HCT116 (cell line): ENCODE results near the gene CD200.

ENCODE experiments used
- POLR2A ChIP-seq: IDR thresholded peaks from 2 replicates; pipeline ENCODE4 v1.7.0; 2011; ENCODE audit warnings: borderline replicate concordance; ENCODE audit not compliant: insufficient read depth, insufficient read length; ENCODE audit errors: extremely low read depth
- POLR2AphosphoS5 ChIP-seq: IDR thresholded peaks from 2 replicates; pipeline ENCODE4 v1.6.1; 2011; ENCODE audit warnings: mild to moderate bottlenecking, low read depth, low read length, moderate library complexity

DNA sequence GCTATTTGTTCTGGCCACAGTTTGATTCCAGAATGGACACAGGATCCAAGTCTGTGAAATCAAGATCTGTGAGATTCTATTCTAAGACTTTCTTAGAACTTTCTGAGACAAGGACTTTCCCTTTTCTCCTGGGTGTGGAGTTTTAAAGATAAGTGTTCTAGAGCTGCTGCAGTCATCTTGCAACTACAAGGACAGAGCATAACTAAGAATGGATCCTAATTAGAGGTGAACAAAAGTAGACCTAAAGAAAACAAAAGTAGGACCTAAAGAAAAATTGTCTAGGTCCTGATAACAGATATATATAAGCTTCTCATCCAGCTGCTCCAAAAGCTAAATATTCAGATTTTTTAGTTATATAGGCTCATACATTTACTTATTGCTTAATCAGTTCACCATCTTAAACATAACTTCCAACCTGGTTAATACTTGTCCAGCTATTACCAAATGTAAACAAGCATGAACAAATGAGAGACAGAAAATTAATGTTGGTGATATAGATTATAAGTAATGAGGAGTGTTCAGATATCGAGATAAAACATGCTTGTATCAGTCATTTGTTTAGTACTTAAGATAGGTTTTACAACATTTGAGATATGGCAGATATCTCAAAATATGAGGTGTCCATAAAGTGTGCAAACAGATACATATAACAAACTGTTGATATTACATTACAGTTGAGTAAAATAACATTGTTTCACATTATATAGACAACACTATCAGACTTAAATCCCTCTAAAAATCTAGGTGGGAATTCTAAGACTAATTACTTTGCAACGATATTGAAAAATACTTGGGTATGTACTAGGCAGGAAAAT, 75.1 kb downstream of the CD200 start:
- TF ChIP-seq POLR2A (no peak), POLR2AphosphoS5 (no peak)
